ENCODE measurements around the gene TRAPPC2L.

GRCh38 chr16:88820385-88821025, 36.4 kb upstream of the TRAPPC2L start:
- no peak for TF ChIP-seq CTCF (IDR thresholded peaks at IDR 0.05)
- no peak for TF ChIP-seq EP300 (IDR thresholded peaks at IDR 0.05)
- no peak for TF ChIP-seq POLR2A (IDR thresholded peaks at IDR 0.05)
